Liver (tissue), 9 donors: ENCODE results near the gene HIGD1A. TPM values are rescaled to one million over a fixed set of nuclear protein-coding genes. Genes with fewer than 3 reads are reported as not detected.
A peak's percentile ranks its signal among the peaks of the same experiment; 100 is the strongest.

Source experiments
- DNase-seq: peaks from one replicate; pipeline ENCODE4 v3.0.0-alpha.2; 2017; ENCODE audit warnings: low spot score
- H3K27ac ChIP-seq, 2 donors: one replicate each; pipeline ENCODE4 v1.7.0; 2013; ENCODE audit warnings: inconsistent platforms in 2 of 2, low read length in 2 of 2, control low read depth in 1 of 2, low read depth in 1 of 2, mild to moderate bottlenecking in 1 of 2
- H3K27me3 ChIP-seq, 4 donors: one replicate each; pipeline versions ENCODE4 v1.6.1 to v1.7.0; 2013; ENCODE audit warnings: low read length in 3 of 4, inconsistent platforms in 1 of 4, mild to moderate bottlenecking in 1 of 4, moderate library complexity in 1 of 4; ENCODE audit not compliant: control insufficient read depth in 4 of 4, insufficient read depth in 4 of 4
- H3K36me3 ChIP-seq, 4 donors: one replicate each; pipeline versions ENCODE4 v1.6.1 to v1.7.0; 2013; ENCODE audit warnings: low read length in 3 of 4, mild to moderate bottlenecking in 3 of 4, low read depth in 1 of 4, moderate library complexity in 1 of 4; ENCODE audit not compliant: control insufficient read depth in 4 of 4, insufficient read depth in 3 of 4
- H3K4me1 ChIP-seq, 4 donors: one replicate each; pipeline versions ENCODE4 v1.6.1 to v1.7.0; 2013; ENCODE audit warnings: low read length in 3 of 4, mild to moderate bottlenecking in 3 of 4, moderate library complexity in 1 of 4; ENCODE audit not compliant: control insufficient read depth in 4 of 4, insufficient read depth in 4 of 4
- H3K4me3 ChIP-seq, 3 donors: one replicate each; pipeline versions ENCODE4 v1.6.1 to v1.7.0; 2013; ENCODE audit warnings: low read length in 3 of 3, control low read depth in 1 of 3, low read depth in 1 of 3, mild to moderate bottlenecking in 1 of 3
- H3K9ac ChIP-seq, 2 donors: one replicate each; pipeline ENCODE4 v1.7.0; 2013; ENCODE audit warnings: low read length in 2 of 2, mild to moderate bottlenecking in 2 of 2, moderate library complexity in 2 of 2, control low read depth in 1 of 2, low read depth in 1 of 2
- H3K9me3 ChIP-seq, 4 donors: one replicate each; pipeline versions ENCODE4 v1.6.1 to v1.7.0; 2013; ENCODE audit warnings: low read length in 3 of 4; ENCODE audit not compliant: control insufficient read depth in 4 of 4
- EGR1 ChIP-seq, 2 donors: IDR thresholded peaks; 2 replicates each; pipeline ENCODE4 v1.6.1; 2016 to 2018; ENCODE audit warnings: antibody characterized with exemption in 2 of 2, low read depth in 2 of 2
- FOXA1 ChIP-seq: IDR thresholded peaks from 2 replicates; pipeline ENCODE4 v1.6.1; 2016; ENCODE audit warnings: antibody characterized with exemption
- FOXA2 ChIP-seq: IDR thresholded peaks from 2 replicates; pipeline ENCODE4 v1.6.1; 2016; ENCODE audit warnings: antibody characterized with exemption
- GABPA ChIP-seq, 2 donors: IDR thresholded peaks in 1 of 2; conservative IDR thresholded peaks in 1 of 2; 2 replicates each; pipeline ENCODE4 v1.6.1; 2016; ENCODE audit warnings: antibody characterized with exemption in 2 of 2, mild to moderate bottlenecking in 1 of 2, moderate library complexity in 1 of 2
- HNF4A ChIP-seq, 2 donors: conservative IDR thresholded peaks; 2 replicates each; pipeline ENCODE4 v1.6.1; 2016; ENCODE audit warnings: antibody characterized with exemption in 2 of 2, mild to moderate bottlenecking in 2 of 2
- HNF4G ChIP-seq: IDR thresholded peaks from 2 replicates; pipeline ENCODE4 v1.6.1; 2016; ENCODE audit warnings: antibody characterized with exemption
- JUND ChIP-seq, 2 donors: IDR thresholded peaks; 2 replicates each; pipeline ENCODE4 v1.6.1; 2016; ENCODE audit warnings: antibody characterized with exemption in 2 of 2
- NR2F2 ChIP-seq: IDR thresholded peaks from 2 replicates; pipeline ENCODE4 v1.6.1; 2016; ENCODE audit warnings: antibody characterized with exemption
- RAD21 ChIP-seq, 2 donors: IDR thresholded peaks; 2 replicates each; pipeline ENCODE4 v1.6.1; 2016; ENCODE audit warnings: antibody characterized with exemption in 2 of 2, mild to moderate bottlenecking in 2 of 2
- RXRA ChIP-seq, 2 donors: IDR thresholded peaks; 2 replicates each; pipeline ENCODE4 v1.6.1; 2017 to 2018; ENCODE audit warnings: antibody characterized with exemption in 2 of 2, mild to moderate bottlenecking in 1 of 2
- SP1 ChIP-seq: IDR thresholded peaks from 2 replicates; pipeline ENCODE4 v1.6.1; 2018; ENCODE audit warnings: antibody characterized with exemption, mild to moderate bottlenecking
- TAF1 ChIP-seq: conservative IDR thresholded peaks from 2 replicates; pipeline ENCODE4 v1.6.1; 2016; ENCODE audit warnings: antibody characterized with exemption, mild to moderate bottlenecking
- YY1 ChIP-seq: IDR thresholded peaks from 2 replicates; pipeline ENCODE4 v1.6.1; 2016; ENCODE audit warnings: antibody characterized with exemption, mild to moderate bottlenecking
- WGBS: extraction: QIAGEN DNeasy Blood & Tissue Kit; methylation state at CpG from one replicate; pipeline ENCODE4 v1.1.7; 2013; 5-methylcytosine and 5-hydroxymethylcytosine counted together
- polyA plus RNA-seq, 2 donors: library from polyadenylated mRNA; stranded (reverse) in 1 of 2; unstranded in 1 of 2; fragments of 200-250 nt in 1 of 2; fragments of >200 nt in 1 of 2; fragmentation: Nextera tagmentation in 1 of 2; extraction: Ambion mirVana in 1 of 2; gene quantifications; one replicate each; pipeline versions ENCODE4 v1.2.1 to v1.2.3, GENCODE V29; 2013 to 2015
- total RNA-seq, 2 donors: library from RNA; depleted of rRNA; stranded (reverse); fragments of >200 nt; gene quantifications; one replicate each; pipeline ENCODE4 v1.2.3, GENCODE V29; 2014
- TF ChIP-seq, protein P1 (sequence below): IDR thresholded peaks from 2 replicates; pipeline ENCODE4 v1.6.1; 2016; ENCODE audit warnings: antibody characterized with exemption, mild to moderate bottlenecking
- TF ChIP-seq, protein P2 (sequence below): IDR thresholded peaks from 2 replicates; pipeline ENCODE4 v1.6.1; 2016; ENCODE audit warnings: antibody characterized with exemption
- TF ChIP-seq, protein P3 (sequence below): IDR thresholded peaks from 2 replicates; pipeline ENCODE4 v1.6.1; 2016; ENCODE audit warnings: antibody characterized with exemption
- TF ChIP-seq, protein P4 (sequence below): fragments of 150-350 bp; IDR thresholded peaks from 2 replicates; pipeline ENCODE4 v1.5.1; 2017; ENCODE audit warnings: improper control_type of control experiment, low read depth, low read length; ENCODE audit not compliant: missing input control
- TF ChIP-seq, protein P5 (sequence below): IDR thresholded peaks from 2 replicates; pipeline ENCODE4 v1.6.1; 2016; ENCODE audit warnings: antibody characterized with exemption
- donor health status: healthy.
- donor health status: healthy.
- donor health status: healthy.
- donor health status: healthy.
- donor health status: healthy.

Gene HIGD1A
- total and polyA plus RNA-seq, 4 donors, result 117 to 256 (median 245) TPM

DNA sequence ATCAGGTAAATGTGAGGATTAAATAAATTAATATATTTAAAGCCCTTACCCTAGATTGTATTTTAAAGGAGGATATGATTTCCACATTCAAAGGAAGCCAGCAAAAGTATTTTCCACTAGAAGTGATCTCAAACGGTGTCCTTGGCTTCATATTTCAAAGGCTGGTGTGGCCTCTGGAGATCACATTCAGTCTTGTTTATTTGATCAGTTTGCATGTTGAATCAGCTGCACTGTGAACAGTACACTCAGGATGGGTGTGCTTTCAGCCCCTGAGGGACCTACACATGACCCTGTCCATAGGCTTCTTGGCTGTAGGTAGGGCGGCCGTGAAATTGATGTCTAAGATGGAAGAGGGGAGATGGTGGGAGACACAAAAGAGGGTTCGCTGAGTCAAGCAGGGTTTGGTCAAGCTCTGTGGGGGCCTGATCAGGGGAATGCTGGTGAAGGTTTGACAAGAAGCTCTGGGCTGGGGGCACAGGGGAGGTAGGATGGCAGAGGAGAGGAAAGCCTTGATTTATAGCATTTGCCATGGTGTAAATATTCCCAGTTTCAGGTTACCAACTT is 49.5 kb upstream of the HIGD1A start:
- DNase-seq, result peak; percentile 45
- peak overlapping the region in 1 of 2 donors; percentile 77 for H3K9ac ChIP-seq
- H3K27me3 ChIP-seq, result no peaks in the 10 kb centered on the region
- H3K36me3 ChIP-seq, result no peaks in the 10 kb centered on the region
- WGBS, result 64% methylated on average over 4 of the region's 4 CpGs
- no peaks in the 10 kb centered on the region for H3K9me3 ChIP-seq
- H3K4me1 ChIP-seq, result peaks cover 13 to 54% (median 51%) of the 10 kb centered on the region in 4 donors
- H3K27ac ChIP-seq, result peak overlapping the region; percentile 88 to 89
- H3K4me3 ChIP-seq, result no peak overlapping the region
- TF ChIP-seq FOXA2 (peak; percentile 65), YY1 (peak; percentile 45), NR2F2 (no peak), SP1 (peak; percentile 68), HNF4A (conservative IDR thresholded peaks at IDR 0.05) (peak; percentile 64 to 85), EGR1 (IDR thresholded peaks at IDR 0.05; ENCODE audit: low read depth in 2 of 2) (peak in 1 of 2 donors; percentile 48), RAD21 (IDR thresholded peaks at IDR 0.05) (peak in 1 of 2 donors; percentile 15), HNF4G (no peak), GABPA (IDR thresholded peaks at IDR 0.05 in 1 of 2, conservative IDR thresholded peaks at IDR 0.05 in 1 of 2) (no peak), RXRA (IDR thresholded peaks at IDR 0.05) (peak; percentile 61 to 88), FOXA1 (no peak), JUND (IDR thresholded peaks at IDR 0.05) (peak in 1 of 2 donors; percentile 65), TAF1 (no peak)
- TF ChIP-seq, protein P1, sequence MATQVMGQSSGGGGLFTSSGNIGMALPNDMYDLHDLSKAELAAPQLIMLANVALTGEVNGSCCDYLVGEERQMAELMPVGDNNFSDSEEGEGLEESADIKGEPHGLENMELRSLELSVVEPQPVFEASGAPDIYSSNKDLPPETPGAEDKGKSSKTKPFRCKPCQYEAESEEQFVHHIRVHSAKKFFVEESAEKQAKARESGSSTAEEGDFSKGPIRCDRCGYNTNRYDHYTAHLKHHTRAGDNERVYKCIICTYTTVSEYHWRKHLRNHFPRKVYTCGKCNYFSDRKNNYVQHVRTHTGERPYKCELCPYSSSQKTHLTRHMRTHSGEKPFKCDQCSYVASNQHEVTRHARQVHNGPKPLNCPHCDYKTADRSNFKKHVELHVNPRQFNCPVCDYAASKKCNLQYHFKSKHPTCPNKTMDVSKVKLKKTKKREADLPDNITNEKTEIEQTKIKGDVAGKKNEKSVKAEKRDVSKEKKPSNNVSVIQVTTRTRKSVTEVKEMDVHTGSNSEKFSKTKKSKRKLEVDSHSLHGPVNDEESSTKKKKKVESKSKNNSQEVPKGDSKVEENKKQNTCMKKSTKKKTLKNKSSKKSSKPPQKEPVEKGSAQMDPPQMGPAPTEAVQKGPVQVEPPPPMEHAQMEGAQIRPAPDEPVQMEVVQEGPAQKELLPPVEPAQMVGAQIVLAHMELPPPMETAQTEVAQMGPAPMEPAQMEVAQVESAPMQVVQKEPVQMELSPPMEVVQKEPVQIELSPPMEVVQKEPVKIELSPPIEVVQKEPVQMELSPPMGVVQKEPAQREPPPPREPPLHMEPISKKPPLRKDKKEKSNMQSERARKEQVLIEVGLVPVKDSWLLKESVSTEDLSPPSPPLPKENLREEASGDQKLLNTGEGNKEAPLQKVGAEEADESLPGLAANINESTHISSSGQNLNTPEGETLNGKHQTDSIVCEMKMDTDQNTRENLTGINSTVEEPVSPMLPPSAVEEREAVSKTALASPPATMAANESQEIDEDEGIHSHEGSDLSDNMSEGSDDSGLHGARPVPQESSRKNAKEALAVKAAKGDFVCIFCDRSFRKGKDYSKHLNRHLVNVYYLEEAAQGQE, result peak; percentile 52
- TF ChIP-seq, protein P2, sequence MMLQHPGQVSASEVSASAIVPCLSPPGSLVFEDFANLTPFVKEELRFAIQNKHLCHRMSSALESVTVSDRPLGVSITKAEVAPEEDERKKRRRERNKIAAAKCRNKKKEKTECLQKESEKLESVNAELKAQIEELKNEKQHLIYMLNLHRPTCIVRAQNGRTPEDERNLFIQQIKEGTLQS, result no peak
- TF ChIP-seq, protein P3, sequence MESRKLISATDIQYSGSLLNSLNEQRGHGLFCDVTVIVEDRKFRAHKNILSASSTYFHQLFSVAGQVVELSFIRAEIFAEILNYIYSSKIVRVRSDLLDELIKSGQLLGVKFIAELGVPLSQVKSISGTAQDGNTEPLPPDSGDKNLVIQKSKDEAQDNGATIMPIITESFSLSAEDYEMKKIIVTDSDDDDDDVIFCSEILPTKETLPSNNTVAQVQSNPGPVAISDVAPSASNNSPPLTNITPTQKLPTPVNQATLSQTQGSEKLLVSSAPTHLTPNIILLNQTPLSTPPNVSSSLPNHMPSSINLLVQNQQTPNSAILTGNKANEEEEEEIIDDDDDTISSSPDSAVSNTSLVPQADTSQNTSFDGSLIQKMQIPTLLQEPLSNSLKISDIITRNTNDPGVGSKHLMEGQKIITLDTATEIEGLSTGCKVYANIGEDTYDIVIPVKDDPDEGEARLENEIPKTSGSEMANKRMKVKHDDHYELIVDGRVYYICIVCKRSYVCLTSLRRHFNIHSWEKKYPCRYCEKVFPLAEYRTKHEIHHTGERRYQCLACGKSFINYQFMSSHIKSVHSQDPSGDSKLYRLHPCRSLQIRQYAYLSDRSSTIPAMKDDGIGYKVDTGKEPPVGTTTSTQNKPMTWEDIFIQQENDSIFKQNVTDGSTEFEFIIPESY, result peak; percentile 49
- TF ChIP-seq, protein P4, sequence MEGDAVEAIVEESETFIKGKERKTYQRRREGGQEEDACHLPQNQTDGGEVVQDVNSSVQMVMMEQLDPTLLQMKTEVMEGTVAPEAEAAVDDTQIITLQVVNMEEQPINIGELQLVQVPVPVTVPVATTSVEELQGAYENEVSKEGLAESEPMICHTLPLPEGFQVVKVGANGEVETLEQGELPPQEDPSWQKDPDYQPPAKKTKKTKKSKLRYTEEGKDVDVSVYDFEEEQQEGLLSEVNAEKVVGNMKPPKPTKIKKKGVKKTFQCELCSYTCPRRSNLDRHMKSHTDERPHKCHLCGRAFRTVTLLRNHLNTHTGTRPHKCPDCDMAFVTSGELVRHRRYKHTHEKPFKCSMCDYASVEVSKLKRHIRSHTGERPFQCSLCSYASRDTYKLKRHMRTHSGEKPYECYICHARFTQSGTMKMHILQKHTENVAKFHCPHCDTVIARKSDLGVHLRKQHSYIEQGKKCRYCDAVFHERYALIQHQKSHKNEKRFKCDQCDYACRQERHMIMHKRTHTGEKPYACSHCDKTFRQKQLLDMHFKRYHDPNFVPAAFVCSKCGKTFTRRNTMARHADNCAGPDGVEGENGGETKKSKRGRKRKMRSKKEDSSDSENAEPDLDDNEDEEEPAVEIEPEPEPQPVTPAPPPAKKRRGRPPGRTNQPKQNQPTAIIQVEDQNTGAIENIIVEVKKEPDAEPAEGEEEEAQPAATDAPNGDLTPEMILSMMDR, result no peak
- TF ChIP-seq, protein P5, sequence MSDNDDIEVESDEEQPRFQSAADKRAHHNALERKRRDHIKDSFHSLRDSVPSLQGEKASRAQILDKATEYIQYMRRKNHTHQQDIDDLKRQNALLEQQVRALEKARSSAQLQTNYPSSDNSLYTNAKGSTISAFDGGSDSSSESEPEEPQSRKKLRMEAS, result peak; percentile 33
